ENCODE data around the gene PI4KB. TPM values are rescaled to one million over a fixed set of nuclear protein-coding genes. Genes with fewer than 3 reads are reported as not detected.

PI4KB gene
- total RNA-seq, 1 experiment from 2014 or later, result 45.1 TPM

DNA sequence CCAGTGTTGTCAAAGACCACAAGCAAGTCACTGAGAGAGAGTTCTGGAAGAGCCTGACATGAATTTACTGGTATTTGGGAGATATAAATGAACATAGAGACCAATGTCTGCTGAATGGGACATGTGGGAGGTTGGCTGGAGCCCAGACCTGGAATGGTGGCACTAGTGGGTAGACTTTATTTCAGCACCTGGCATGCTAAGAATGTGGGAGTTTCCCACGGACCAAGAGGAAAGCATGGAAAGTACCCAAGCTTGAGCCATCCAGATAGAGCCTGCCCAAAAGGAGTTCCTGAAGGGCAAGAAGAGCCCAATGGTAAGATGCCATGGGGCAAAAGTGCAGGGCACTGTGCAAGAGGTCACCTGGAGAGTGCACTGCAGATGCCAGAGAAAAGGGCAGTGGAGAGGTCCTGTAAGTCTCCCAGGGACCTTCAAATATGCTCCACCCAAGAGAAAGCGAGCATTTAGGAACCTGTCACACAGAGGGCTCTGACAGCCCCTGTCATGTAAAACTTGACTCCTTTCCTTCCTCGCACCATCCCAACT is 53.2 kb downstream of the PI4KB start:
- Histone ChIP-seq H3K4me2 (ENCODE audit: low read length) (no peak overlapping the region), H3K27ac (ENCODE audit: low read depth, low read length) (no peak overlapping the region), H4K20me1 (ENCODE audit: insufficient read depth) (no peaks in the 10 kb centered on the region), H3K36me3 (ENCODE audit: control insufficient read depth in 1 of 2, insufficient read depth in 2 of 2, low read length in 2 of 2) (no peaks in the 10 kb centered on the region), H3K4me1 (ENCODE audit: control insufficient read depth in 1 of 2, insufficient read depth in 2 of 2, low read length in 2 of 2) (peaks cover 0 to 6% of the 10 kb centered on the region in 2 experiments; a peak in 1 of 4 replicates), H3K4me3 (replicated peaks in 1 of 2; ENCODE audit: low read depth in 1 of 2, low read length in 2 of 2) (no peak overlapping the region), H3K79me2 (ENCODE audit: insufficient read depth, low read length) (no peaks in the 10 kb centered on the region), H3K9ac (ENCODE audit: low read length) (no peak overlapping the region), H2AFZ (ENCODE audit: low read depth, low read length, poor library complexity, severe bottlenecking) (no peak overlapping the region), H3K9me3 (ENCODE audit: control insufficient read depth in 1 of 2, insufficient read depth in 1 of 2, low read depth in 1 of 2, low read length in 2 of 2) (no peaks in the 10 kb centered on the region), H3K27me3 (ENCODE audit: insufficient read depth, low read length) (no peaks in the 10 kb centered on the region), H3K9me2 (ENCODE audit: insufficient read depth) (no peaks in the 10 kb centered on the region)
- intact Hi-C loops (cut with micrococcal nuclease), result no loop called here
- no peak for TF ChIP-seq EGR1 (IDR thresholded peaks at IDR 0.05; ENCODE audit: low read depth)
- TF ChIP-seq, protein P1, sequence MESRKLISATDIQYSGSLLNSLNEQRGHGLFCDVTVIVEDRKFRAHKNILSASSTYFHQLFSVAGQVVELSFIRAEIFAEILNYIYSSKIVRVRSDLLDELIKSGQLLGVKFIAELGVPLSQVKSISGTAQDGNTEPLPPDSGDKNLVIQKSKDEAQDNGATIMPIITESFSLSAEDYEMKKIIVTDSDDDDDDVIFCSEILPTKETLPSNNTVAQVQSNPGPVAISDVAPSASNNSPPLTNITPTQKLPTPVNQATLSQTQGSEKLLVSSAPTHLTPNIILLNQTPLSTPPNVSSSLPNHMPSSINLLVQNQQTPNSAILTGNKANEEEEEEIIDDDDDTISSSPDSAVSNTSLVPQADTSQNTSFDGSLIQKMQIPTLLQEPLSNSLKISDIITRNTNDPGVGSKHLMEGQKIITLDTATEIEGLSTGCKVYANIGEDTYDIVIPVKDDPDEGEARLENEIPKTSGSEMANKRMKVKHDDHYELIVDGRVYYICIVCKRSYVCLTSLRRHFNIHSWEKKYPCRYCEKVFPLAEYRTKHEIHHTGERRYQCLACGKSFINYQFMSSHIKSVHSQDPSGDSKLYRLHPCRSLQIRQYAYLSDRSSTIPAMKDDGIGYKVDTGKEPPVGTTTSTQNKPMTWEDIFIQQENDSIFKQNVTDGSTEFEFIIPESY (IDR thresholded peaks at IDR 0.05; ENCODE audit: extremely low read depth, insufficient replicate concordance, low read length), result no peak
- TF ChIP-seq ZNF274 (IDR thresholded peaks at IDR 0.05; ENCODE audit: low read depth, low read length), result no peak
- no peak for TF ChIP-seq JUND (IDR thresholded peaks at IDR 0.05)
- TF ChIP-seq POLR2AphosphoS5 (IDR thresholded peaks at IDR 0.05; ENCODE audit: low read depth, low read length), result no peak
- TF ChIP-seq POLR2A (IDR thresholded peaks at IDR 0.05; ENCODE audit: borderline replicate concordance, extremely low read depth, insufficient read depth, insufficient read length), result no peak
- no peak for TF ChIP-seq EZH2 (IDR thresholded peaks at IDR 0.05)
- TF ChIP-seq CBX3 (IDR thresholded peaks at IDR 0.05; ENCODE audit: low read depth), result no peak
- TF ChIP-seq TCF7L2 (IDR thresholded peaks at IDR 0.05; ENCODE audit: borderline replicate concordance, extremely low read depth, insufficient read depth, insufficient read length), result no peak
- TF ChIP-seq, protein P2, sequence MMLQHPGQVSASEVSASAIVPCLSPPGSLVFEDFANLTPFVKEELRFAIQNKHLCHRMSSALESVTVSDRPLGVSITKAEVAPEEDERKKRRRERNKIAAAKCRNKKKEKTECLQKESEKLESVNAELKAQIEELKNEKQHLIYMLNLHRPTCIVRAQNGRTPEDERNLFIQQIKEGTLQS (IDR thresholded peaks at IDR 0.05), result no peak
- TF ChIP-seq YY1 (IDR thresholded peaks at IDR 0.05; ENCODE audit: extremely low read depth, insufficient replicate concordance, low read depth, low read length), result no peak
- TF ChIP-seq, protein P3, sequence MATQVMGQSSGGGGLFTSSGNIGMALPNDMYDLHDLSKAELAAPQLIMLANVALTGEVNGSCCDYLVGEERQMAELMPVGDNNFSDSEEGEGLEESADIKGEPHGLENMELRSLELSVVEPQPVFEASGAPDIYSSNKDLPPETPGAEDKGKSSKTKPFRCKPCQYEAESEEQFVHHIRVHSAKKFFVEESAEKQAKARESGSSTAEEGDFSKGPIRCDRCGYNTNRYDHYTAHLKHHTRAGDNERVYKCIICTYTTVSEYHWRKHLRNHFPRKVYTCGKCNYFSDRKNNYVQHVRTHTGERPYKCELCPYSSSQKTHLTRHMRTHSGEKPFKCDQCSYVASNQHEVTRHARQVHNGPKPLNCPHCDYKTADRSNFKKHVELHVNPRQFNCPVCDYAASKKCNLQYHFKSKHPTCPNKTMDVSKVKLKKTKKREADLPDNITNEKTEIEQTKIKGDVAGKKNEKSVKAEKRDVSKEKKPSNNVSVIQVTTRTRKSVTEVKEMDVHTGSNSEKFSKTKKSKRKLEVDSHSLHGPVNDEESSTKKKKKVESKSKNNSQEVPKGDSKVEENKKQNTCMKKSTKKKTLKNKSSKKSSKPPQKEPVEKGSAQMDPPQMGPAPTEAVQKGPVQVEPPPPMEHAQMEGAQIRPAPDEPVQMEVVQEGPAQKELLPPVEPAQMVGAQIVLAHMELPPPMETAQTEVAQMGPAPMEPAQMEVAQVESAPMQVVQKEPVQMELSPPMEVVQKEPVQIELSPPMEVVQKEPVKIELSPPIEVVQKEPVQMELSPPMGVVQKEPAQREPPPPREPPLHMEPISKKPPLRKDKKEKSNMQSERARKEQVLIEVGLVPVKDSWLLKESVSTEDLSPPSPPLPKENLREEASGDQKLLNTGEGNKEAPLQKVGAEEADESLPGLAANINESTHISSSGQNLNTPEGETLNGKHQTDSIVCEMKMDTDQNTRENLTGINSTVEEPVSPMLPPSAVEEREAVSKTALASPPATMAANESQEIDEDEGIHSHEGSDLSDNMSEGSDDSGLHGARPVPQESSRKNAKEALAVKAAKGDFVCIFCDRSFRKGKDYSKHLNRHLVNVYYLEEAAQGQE (IDR thresholded peaks at IDR 0.05; ENCODE audit: low read depth), result no peak
- TF ChIP-seq SRF (IDR thresholded peaks at IDR 0.05; ENCODE audit: low read depth), result no peak
- no peak for TF ChIP-seq CEBPB (IDR thresholded peaks at IDR 0.05; ENCODE audit: low read depth)
- ChIA-PET CTCF (no interaction called here), RAD21 (ENCODE audit: low non-redundant PET in 1 of 2, low total read pairs in 2 of 2, uncharacterized antibody in 2 of 2, unreplicated experiment in 2 of 2) (no interaction called here), POLR2A (no interaction called here)
- ATAC-seq (no peak), DNase-seq (ENCODE audit: low read depth, low spot score) (no peak)
- BruUV-seq (replicated peaks), result no TSS peak

Measured in HCT116 (cell line).